Stomach (tissue), 9 donors: ENCODE results near the gene LGR4. TPM values are rescaled to one million over a fixed set of nuclear protein-coding genes. Genes with fewer than 3 reads are reported as not detected.
"Not testable (repeated sequence)": the region's sequence is repeated elsewhere in the genome, so short reads cannot be mapped to it uniquely, and the experiment has no call there.

Experiments
- DNase-seq, 2 donors: peaks; one replicate each; pipeline versions ENCODE4 v3.0.0 to v3.0.0-alpha.2; 2013 to 2019
- H3K27ac ChIP-seq, 5 donors: fragments of 200-600 bp in 4 of 5; sonication (generic) in 4 of 5; one replicate each; pipeline ENCODE4 v1.5.1; 2013 to 2019; ENCODE audit warnings: mild to moderate bottlenecking in 1 of 5, moderate library complexity in 1 of 5
- H3K27me3 ChIP-seq, 3 donors: fragments of 200-600 bp; sonication (generic); one replicate each; pipeline ENCODE4 v1.5.1; 2017 to 2019; ENCODE audit warnings: mixed run types in 1 of 3
- H3K36me3 ChIP-seq, 4 donors: fragments of 200-600 bp; sonication (generic); 1 replicate in 3 of 4; 2 replicates in 1 of 4; pipeline ENCODE4 v1.5.1; 2016 to 2019
- H3K4me1 ChIP-seq, 4 donors: fragments of 200-600 bp; sonication (generic); one replicate each; pipeline ENCODE4 v1.5.1; 2016 to 2019
- H3K4me3 ChIP-seq, 4 donors: fragments of 200-600 bp; sonication (generic) in 3 of 4; one replicate each; pipeline ENCODE4 v1.5.1; 2016 to 2019; ENCODE audit warnings: mild to moderate bottlenecking in 1 of 4
- H3K9me3 ChIP-seq, 4 donors: fragments of 200-600 bp; sonication (generic); one replicate each; pipeline ENCODE4 v1.5.1; 2016 to 2019
- CTCF ChIP-seq, 7 experiments: fragments of 450-650 bp in 4 of 7; fragments of 200-600 bp in 3 of 7; sonication (generic) in 3 of 7; IDR thresholded peaks; one replicate each; pipeline ENCODE4 v1.5.1; 2016 to 2019; ENCODE audit warnings: antibody characterized with exemption in 7 of 7, control low read depth in 2 of 7, mild to moderate bottlenecking in 1 of 7
- EP300 ChIP-seq: sonication (generic); formaldehyde crosslinking; IDR thresholded peaks from one replicate; pipeline ENCODE4 v1.6.1; 2017; ENCODE audit warnings: antibody characterized with exemption
- POLR2A ChIP-seq, 4 donors: fragments of 450-650 bp; IDR thresholded peaks; one replicate each; pipeline ENCODE4 v1.6.1; 2016; ENCODE audit warnings: antibody characterized with exemption in 4 of 4, control low read depth in 2 of 4, mild to moderate bottlenecking in 1 of 4, moderate library complexity in 1 of 4
- POLR2AphosphoS5 ChIP-seq, 3 donors: sonication (generic); formaldehyde crosslinking; IDR thresholded peaks; one replicate each; pipeline ENCODE4 v1.6.1; 2016; ENCODE audit warnings: antibody characterized with exemption in 3 of 3
- WGBS, 5 donors: extraction: QIAGEN DNeasy Blood & Tissue Kit in 3 of 5; methylation state at CpG; one replicate each; pipeline versions ENCODE4 v1.1.5 to v1.1.7; 2013 to 2018; 5-methylcytosine and 5-hydroxymethylcytosine counted together
- intact Hi-C: fragments of 100-400 bp; cut with DNase I; formaldehyde crosslinking; loops from one replicate; pipeline ENCODE4 v1.15.1; 2023; ENCODE audit warnings: low total_unique reads
- polyA plus RNA-seq, 3 donors: library from polyadenylated mRNA; stranded (reverse); fragments of 200-250 nt; gene quantifications; one replicate each; pipeline ENCODE4 v1.2.3, GENCODE V29; 2013
- total RNA-seq, 5 donors: library from RNA; depleted of rRNA; stranded (reverse); fragments of >200 nt; gene quantifications; one replicate each; pipeline versions ENCODE4 v1.1.0 to v1.2.3, GENCODE V29; 2014 to 2016
- donor health status: healthy with polysubstance abuse.
- donor health status: Bipolar disorder and iron deficiency.
- donor health status: healthy.

Gene LGR4
- total and polyA plus RNA-seq, 8 donors = 5.6 to 236 (median 31.3) TPM

- H3K27ac ChIP-seq = no peak overlapping the region
- WGBS, 5 donors = 52 to 78% (median 60%) methylated on average over 2 of the region's 2 CpGs
- TF ChIP-seq EP300 = no peak
- no peak for TF ChIP-seq POLR2AphosphoS5 (IDR thresholded peaks at IDR 0.05)
Observed at GRCh38 chr11:27331981-27332380, 140.6 kb downstream of the LGR4 start.

DNA sequence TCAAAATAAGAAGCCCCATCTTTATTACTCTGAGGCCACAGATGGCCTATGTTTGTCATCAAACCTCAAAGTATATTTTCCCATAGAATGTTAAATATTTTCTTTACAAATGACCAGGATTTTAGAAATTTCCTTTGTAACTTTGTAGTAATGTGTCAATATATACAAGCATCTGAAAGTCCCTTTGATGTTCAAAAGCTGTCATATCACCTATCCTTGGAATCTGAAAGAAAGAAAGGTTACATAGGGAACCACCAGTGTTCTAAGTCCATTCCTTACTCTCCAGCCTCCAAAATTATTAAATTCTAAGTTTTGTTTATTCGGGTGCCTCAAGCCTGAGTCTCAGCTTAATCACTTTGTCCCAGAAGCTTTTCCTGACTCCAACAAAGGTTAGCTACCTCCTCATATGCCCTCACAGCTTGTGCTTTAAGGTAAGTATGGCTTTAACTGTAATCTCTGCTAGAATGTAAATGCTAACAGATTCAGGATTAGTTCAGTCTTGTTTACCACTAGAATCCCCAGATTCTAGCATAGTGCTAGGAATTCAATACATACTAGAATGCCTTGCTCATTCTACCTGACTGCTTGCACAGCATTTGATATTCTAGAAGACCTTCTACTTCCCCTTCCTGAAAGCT lies 141.8 kb downstream of the LGR4 start:
- 91 to 94% (median 92%) methylated on average over 1 of the region's 1 CpG for WGBS, 5 donors
- H3K27me3 ChIP-seq = no peaks in the 10 kb centered on the region
- DNase-seq = no peak
- intact Hi-C loops = no loop called here
- H3K4me1 ChIP-seq = peaks cover 0 to 4% (median 2%) of the 10 kb centered on the region in 4 donors
- no peak overlapping the region for H3K27ac ChIP-seq
- no peak for TF ChIP-seq POLR2A (IDR thresholded peaks at IDR 0.05)
- TF ChIP-seq EP300 = no peak
- no peak for TF ChIP-seq CTCF (IDR thresholded peaks at IDR 0.05)
- no peak overlapping the region for H3K4me3 ChIP-seq
- H3K36me3 ChIP-seq = no peaks in the 10 kb centered on the region
- peaks cover 0 to 9% (median 4%) of the 10 kb centered on the region in 4 donors for H3K9me3 ChIP-seq

More at GRCh38 chr11:27331981-27332380, 140.6 kb downstream of the LGR4 start:
- intact Hi-C loops = no loop called here
- DNase-seq = no peak
- H3K27me3 ChIP-seq = no peaks in the 10 kb centered on the region
- no peaks in the 10 kb centered on the region for H3K9me3 ChIP-seq
- H3K4me3 ChIP-seq = no peak overlapping the region
- no peaks in the 10 kb centered on the region for H3K36me3 ChIP-seq
- peaks cover 0 to 4% (median 2%) of the 10 kb centered on the region in 4 donors for H3K4me1 ChIP-seq

- H3K9me3 ChIP-seq = peaks cover 0 to 9% (median 4%) of the 10 kb centered on the region in 4 donors
- intact Hi-C loops = no loop called here
- no peak for TF ChIP-seq POLR2A (IDR thresholded peaks at IDR 0.05)
- TF ChIP-seq POLR2AphosphoS5 (IDR thresholded peaks at IDR 0.05) = no peak
- no peak for TF ChIP-seq EP300
- no peak for TF ChIP-seq CTCF (IDR thresholded peaks at IDR 0.05)
- H3K36me3 ChIP-seq = no peaks in the 10 kb centered on the region
- H3K4me1 ChIP-seq = peaks cover 0 to 4% (median 2%) of the 10 kb centered on the region in 4 donors
- WGBS, 5 donors = 80 to 90% (median 87%) methylated on average over 4 of the region's 4 CpGs
- H3K27ac ChIP-seq = no peak overlapping the region
- no peak for DNase-seq
- H3K27me3 ChIP-seq = no peaks in the 10 kb centered on the region
- H3K4me3 ChIP-seq = no peak overlapping the region
Observed at GRCh38 chr11:27329867-27330632, 142.5 kb downstream of the LGR4 start.

DNA sequence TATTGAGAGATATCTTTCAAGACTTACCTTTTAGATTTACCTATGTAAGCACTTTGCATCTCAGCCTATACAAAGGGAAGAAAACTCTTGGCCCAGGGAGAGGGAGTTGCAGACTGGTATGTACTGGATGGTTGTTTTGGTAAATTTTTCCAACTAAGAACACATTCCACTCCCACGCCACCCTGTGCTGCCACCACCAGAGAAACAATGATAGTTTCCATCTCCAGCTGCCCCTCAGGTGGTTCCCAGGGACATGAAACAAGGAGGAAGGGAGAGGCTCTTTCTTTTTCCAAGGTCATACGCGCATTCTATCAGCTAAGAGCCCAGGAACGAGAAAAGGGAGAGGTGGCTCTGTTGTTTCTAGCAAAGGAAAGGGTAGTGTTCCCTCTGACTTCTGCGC lies 144.0 kb downstream of the LGR4 start:
- 40 to 71% (median 60%) methylated on average over 5 of the region's 5 CpGs for WGBS, 5 donors

GRCh38 chr11:27327064-27327463 lies 145.5 kb downstream of the LGR4 start:
- H3K4me1 ChIP-seq, H3K27me3 ChIP-seq, H3K27ac ChIP-seq, intact Hi-C loops, H3K36me3 ChIP-seq, H3K9me3 ChIP-seq, H3K4me3 ChIP-seq, DNase-seq: not testable (repeated sequence)
- 91 to 95% (median 94%) methylated on average over 1 to 2 of the region's 2 CpGs for WGBS, 5 donors

More for the DNA sequence above, 144.0 kb downstream of the LGR4 start:
- no peaks in the 10 kb centered on the region for H3K36me3 ChIP-seq
- peaks cover 0 to 4% (median 2%) of the 10 kb centered on the region in 4 donors for H3K4me1 ChIP-seq
- peaks cover 0 to 9% (median 4%) of the 10 kb centered on the region in 4 donors for H3K9me3 ChIP-seq
- no peak for TF ChIP-seq CTCF (IDR thresholded peaks at IDR 0.05)
- TF ChIP-seq POLR2AphosphoS5 (IDR thresholded peaks at IDR 0.05) = no peak
- TF ChIP-seq POLR2A (IDR thresholded peaks at IDR 0.05) = no peak
- TF ChIP-seq EP300 = no peak
- no peak overlapping the region for H3K27ac ChIP-seq
- intact Hi-C loops = no loop called here
- H3K27me3 ChIP-seq = no peaks in the 10 kb centered on the region
- no peak overlapping the region for H3K4me3 ChIP-seq
- peak in 1 of 2 donors; percentile 15 for DNase-seq

GRCh38 chr11:27322196-27322595 lies 150.4 kb downstream of the LGR4 start:
- intact Hi-C loops, H3K4me3 ChIP-seq, H3K4me1 ChIP-seq, H3K36me3 ChIP-seq, H3K9me3 ChIP-seq, H3K27ac ChIP-seq, DNase-seq, H3K27me3 ChIP-seq: not testable (repeated sequence)
- 60 to 100% (median 81%) methylated on average over 3 of the region's 3 CpGs for WGBS, 5 donors

GRCh38 chr11:27321340-27321739 lies 151.2 kb downstream of the LGR4 start:
- H3K27ac ChIP-seq, H3K27me3 ChIP-seq, intact Hi-C loops, H3K36me3 ChIP-seq, H3K4me3 ChIP-seq, H3K4me1 ChIP-seq, H3K9me3 ChIP-seq: not testable (repeated sequence)
- peak; percentile 20 to 36 for DNase-seq
- WGBS, 5 donors = 71 to 82% (median 76%) methylated on average over 10 of the region's 10 CpGs
